Right ventricle myocardium superior (tissue), 1 donor: Measurements from ENCODE around the gene ABCA4. TPM values are rescaled to one million over a fixed set of nuclear protein-coding genes. Genes with fewer than 3 reads are reported as not detected.

Experiments used
- ATAC-seq: fragments of 200-7000 bp; cut with Tn5 transposase; one replicate; pipeline ENCODE4 v1.9.1; 2020; ENCODE audit warnings: mild to moderate bottlenecking; ENCODE audit not compliant: poor library complexity
- DNase-seq: peaks from one replicate; pipeline ENCODE4 v3.0.0-alpha.2; 2020
- intact Hi-C: fragments of 100-400 bp; cut with DNase I; formaldehyde crosslinking; loops from one replicate; pipeline ENCODE4 v1.11.2; 2022
- total RNA-seq: library from RNA; stranded (reverse); fragmentation: NEBNext Ultra II Directional; extraction: Animal tissue kit (Norgen Biotek cat#: 25700); gene quantifications from one replicate; pipeline ENCODE4 v1.2.1, GENCODE V29; 2021
- donor health status: DM: no; HTN: yes; CAD: no; lungs with severe emphysema.

The ABCA4 gene
- total RNA-seq, 1 donor from 2014 or later, result 0.08 TPM

GRCh38 chr1:94043738-94044289 is 77.1 kb downstream of the ABCA4 start:
- DNase-seq (no peak), ATAC-seq (no peak)
- intact Hi-C loops, result loop anchor here (5.0 kb wide), 1 partner anchor 198 kb away; no protein-coding TSS in a partner anchor

- intact Hi-C loops, result loop anchor here (5.0 kb wide), 1 partner anchor 200 kb away; no protein-coding TSS in a partner anchor
- ATAC-seq (no peak), DNase-seq (no peak)
Observed at GRCh38 chr1:94042388-94042787, 78.6 kb downstream of the ABCA4 start.

GRCh38 chr1:94039871-94040569 is 80.9 kb downstream of the ABCA4 start:
- peak; percentile 50 for DNase-seq
- peak; percentile 62 for ATAC-seq
- intact Hi-C loops, result loop anchor here (5.0 kb wide), 1 partner anchor 202 kb away; no protein-coding TSS in a partner anchor

- peak; percentile 58 for ATAC-seq
- intact Hi-C loops, result no loop called here
Observed at GRCh38 chr1:94039514-94039870, 81.5 kb downstream of the ABCA4 start.

GRCh38 chr1:94038511-94038910 is 82.4 kb downstream of the ABCA4 start:
- intact Hi-C loops, result no loop called here
- DNase-seq, result no peak
- no peak for ATAC-seq

More at GRCh38 chr1:94039514-94039870, 81.5 kb downstream of the ABCA4 start:
- DNase-seq, result peak; percentile 83

GRCh38 chr1:94037392-94038229 is 83.3 kb downstream of the ABCA4 start:
- ATAC-seq (no peak), DNase-seq (no peak)
- intact Hi-C loops, result no loop called here

GRCh38 chr1:94036730-94037129 is 84.2 kb downstream of the ABCA4 start:
- intact Hi-C loops, result no loop called here
- no peak for ATAC-seq

GRCh38 chr1:94033849-94034248 is 87.1 kb downstream of the ABCA4 start:
- ATAC-seq (no peak), DNase-seq (no peak)
- intact Hi-C loops, result no loop called here

More at GRCh38 chr1:94036730-94037129, 84.2 kb downstream of the ABCA4 start:
- no peak for DNase-seq

GRCh38 chr1:94032637-94033036 is 88.3 kb downstream of the ABCA4 start:
- ATAC-seq (no peak), DNase-seq (no peak)
- intact Hi-C loops, result no loop called here

- ATAC-seq, result no peak
- intact Hi-C loops, result no loop called here
Observed at GRCh38 chr1:94031591-94031990, 89.4 kb downstream of the ABCA4 start.

GRCh38 chr1:94031154-94031553 is 89.8 kb downstream of the ABCA4 start:
- ATAC-seq, result no peak
- intact Hi-C loops, result no loop called here
- no peak for DNase-seq

More at GRCh38 chr1:94031591-94031990, 89.4 kb downstream of the ABCA4 start:
- no peak for DNase-seq

- intact Hi-C loops, result loop anchor here (10.0 kb wide), 1 partner anchor 435 kb away; no protein-coding TSS in a partner anchor
Observed at GRCh38 chr1:94029130-94029993, 91.6 kb downstream of the ABCA4 start.

GRCh38 chr1:94027721-94028515 is 93.0 kb downstream of the ABCA4 start:
- intact Hi-C loops, result loop anchor here (2.0 to 10.0 kb wide), 2 partner anchors 33 to 437 kb away; no protein-coding TSS in a partner anchor
- DNase-seq (no peak), ATAC-seq (no peak)

More at GRCh38 chr1:94029130-94029993, 91.6 kb downstream of the ABCA4 start:
- ATAC-seq, result no peak
- no peak for DNase-seq

- DNase-seq (no peak), ATAC-seq (no peak)
- intact Hi-C loops, result loop anchor here (2.0 to 10.0 kb wide), 2 partner anchors 34 to 438 kb away; no protein-coding TSS in a partner anchor
Observed at GRCh38 chr1:94026619-94027380, 94.1 kb downstream of the ABCA4 start.

GRCh38 chr1:94025383-94026340 is 95.3 kb downstream of the ABCA4 start:
- intact Hi-C loops, result loop anchor here (2.0 to 10.0 kb wide), 2 partner anchors 35 to 439 kb away; no protein-coding TSS in a partner anchor
- ATAC-seq (peak; percentile 63), DNase-seq (no peak)
